Measurements from ENCODE around the gene SKI. TPM values are rescaled to one million over a fixed set of nuclear protein-coding genes. Genes with fewer than 3 reads are reported as not detected.

SKI gene
- total RNA-seq, 2 experiments from 2014 or later = 286 to 324 TPM

GRCh38 chr1:2224631-2225428 lies 3.3 kb upstream of the SKI start:
- H3K9me3 ChIP-seq (ENCODE audit: control insufficient read depth in 1 of 2, insufficient read depth in 1 of 2, low read length in 2 of 2) = no peaks in the 10 kb centered on the region
- no peak overlapping the region for H3K27ac ChIP-seq (ENCODE audit: low read depth in 1 of 2, low read length in 2 of 2)
- H3K36me3 ChIP-seq (ENCODE audit: insufficient read depth, low read length) = no peaks in the 10 kb centered on the region
- intact Hi-C loops (cut with DNase I, micrococcal nuclease) = no loop called here
- TF ChIP-seq, protein P1, sequence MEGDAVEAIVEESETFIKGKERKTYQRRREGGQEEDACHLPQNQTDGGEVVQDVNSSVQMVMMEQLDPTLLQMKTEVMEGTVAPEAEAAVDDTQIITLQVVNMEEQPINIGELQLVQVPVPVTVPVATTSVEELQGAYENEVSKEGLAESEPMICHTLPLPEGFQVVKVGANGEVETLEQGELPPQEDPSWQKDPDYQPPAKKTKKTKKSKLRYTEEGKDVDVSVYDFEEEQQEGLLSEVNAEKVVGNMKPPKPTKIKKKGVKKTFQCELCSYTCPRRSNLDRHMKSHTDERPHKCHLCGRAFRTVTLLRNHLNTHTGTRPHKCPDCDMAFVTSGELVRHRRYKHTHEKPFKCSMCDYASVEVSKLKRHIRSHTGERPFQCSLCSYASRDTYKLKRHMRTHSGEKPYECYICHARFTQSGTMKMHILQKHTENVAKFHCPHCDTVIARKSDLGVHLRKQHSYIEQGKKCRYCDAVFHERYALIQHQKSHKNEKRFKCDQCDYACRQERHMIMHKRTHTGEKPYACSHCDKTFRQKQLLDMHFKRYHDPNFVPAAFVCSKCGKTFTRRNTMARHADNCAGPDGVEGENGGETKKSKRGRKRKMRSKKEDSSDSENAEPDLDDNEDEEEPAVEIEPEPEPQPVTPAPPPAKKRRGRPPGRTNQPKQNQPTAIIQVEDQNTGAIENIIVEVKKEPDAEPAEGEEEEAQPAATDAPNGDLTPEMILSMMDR (IDR thresholded peaks at IDR 0.05) = no peak
- no peaks in the 10 kb centered on the region for H3K9me3 Mint-ChIP-seq
- peak overlapping the region; percentile 71 for H3K27ac Mint-ChIP-seq
- ATAC-seq (ENCODE audit: poor library complexity) (no peak), DNase-seq (peak in 1 of 14 experiments; percentile 26)
- H3K36me3 Mint-ChIP-seq (ENCODE audit: low read depth) = peaks cover 15% of the 10 kb centered on the region
- no peaks in the 10 kb centered on the region for H3K27me3 Mint-ChIP-seq
- H3K4me1 ChIP-seq (ENCODE audit: insufficient read depth, low read length) = peaks cover 23% of the 10 kb centered on the region
- no peaks in the 10 kb centered on the region for H3K27me3 ChIP-seq (ENCODE audit: control insufficient read depth in 1 of 2, insufficient read depth in 2 of 2, low read length in 2 of 2)
- ChIA-PET CTCF (interaction anchor here (1.3 to 2.7 kb wide), 3 partner anchors 12 to 157 kb away, joined by 5 to 7 read pairs (median 5); partner anchors contain the start of gene FAAP20), POLR2A (no interaction called here)
- H3K4me3 ChIP-seq (ENCODE audit: low read length) = no peak overlapping the region
- H3K4me3 Mint-ChIP-seq = peak overlapping the region; percentile 68
- H3K4me1 Mint-ChIP-seq (ENCODE audit: low read depth) = peaks cover 5% of the 10 kb centered on the region

- peaks cover 18% of the 10 kb centered on the region for H3K4me1 Mint-ChIP-seq (ENCODE audit: low read depth)
- no peaks in the 10 kb centered on the region for H3K9me3 ChIP-seq (ENCODE audit: control insufficient read depth in 1 of 2, insufficient read depth in 1 of 2, low read length in 2 of 2)
- CTCF ChIA-PET = interaction anchor here (0.7 to 1.2 kb wide), 2 partner anchors 32 to 165 kb away, joined by 3 read pairs; partner anchors contain the start of genes FAAP20, MORN1 and RER1
- peak overlapping the region; percentile 94 for H3K4me3 Mint-ChIP-seq
- peaks cover 42% of the 10 kb centered on the region for H3K4me1 ChIP-seq (ENCODE audit: insufficient read depth, low read length)
- peaks cover 12% of the 10 kb centered on the region for H3K27me3 Mint-ChIP-seq
- intact Hi-C loops (cut with DNase I, micrococcal nuclease) = loop anchor here in 1 of 2 experiments (1.0 kb wide), 1 partner anchor 20 kb away; no protein-coding TSS in a partner anchor
- H3K27ac ChIP-seq (ENCODE audit: low read depth in 1 of 2, low read length in 2 of 2) = no peak overlapping the region
- peaks cover 34% of the 10 kb centered on the region for H3K36me3 Mint-ChIP-seq (ENCODE audit: low read depth)
- TF ChIP-seq, protein P1 (IDR thresholded peaks at IDR 0.05) = no peak
- H3K27ac Mint-ChIP-seq = peak overlapping the region; percentile 90
- DNase-seq = peak in 2 of 14 experiments; percentile 20 to 59
- POLR2A ChIA-PET = interaction anchor here (1.0 to 9.7 kb wide), 14 partner anchors 14 to 93 kb away, joined by 3 to 197 read pairs (median 8); partner anchors contain the start of gene FAAP20
- no peaks in the 10 kb centered on the region for H3K27me3 ChIP-seq (ENCODE audit: control insufficient read depth in 1 of 2, insufficient read depth in 2 of 2, low read length in 2 of 2)
- no peaks in the 10 kb centered on the region for H3K36me3 ChIP-seq (ENCODE audit: insufficient read depth, low read length)
- H3K9me3 Mint-ChIP-seq = no peaks in the 10 kb centered on the region
- no peak for ATAC-seq (ENCODE audit: poor library complexity)
- no peak overlapping the region for H3K4me3 ChIP-seq (ENCODE audit: low read length)
Measured at GRCh38 chr1:2226525-2227345, 1.4 kb upstream of the SKI start.

All from CD4-positive, alpha-beta T cell (primary cell).